Activated T-cell treated with anti-CD3 and anti-CD28 coated beads for 48 hours (primary cell): ENCODE results near the gene FBLN5.
"Not testable (repeated sequence)": the region's sequence is repeated elsewhere in the genome, so short reads cannot be mapped to it uniquely, and the experiment has no call there.

Experiments used
- DNase-seq: peaks from one replicate; pipeline ENCODE4 v3.0.0-alpha.2; 2020; ENCODE audit warnings: low read depth

Gene FBLN5

GRCh38 chr14:91906374-91906773, 41.1 kb downstream of the FBLN5 start:
- no peak for DNase-seq

GRCh38 chr14:91904956-91905645, 42.4 kb downstream of the FBLN5 start:
- no peak for DNase-seq

DNA sequence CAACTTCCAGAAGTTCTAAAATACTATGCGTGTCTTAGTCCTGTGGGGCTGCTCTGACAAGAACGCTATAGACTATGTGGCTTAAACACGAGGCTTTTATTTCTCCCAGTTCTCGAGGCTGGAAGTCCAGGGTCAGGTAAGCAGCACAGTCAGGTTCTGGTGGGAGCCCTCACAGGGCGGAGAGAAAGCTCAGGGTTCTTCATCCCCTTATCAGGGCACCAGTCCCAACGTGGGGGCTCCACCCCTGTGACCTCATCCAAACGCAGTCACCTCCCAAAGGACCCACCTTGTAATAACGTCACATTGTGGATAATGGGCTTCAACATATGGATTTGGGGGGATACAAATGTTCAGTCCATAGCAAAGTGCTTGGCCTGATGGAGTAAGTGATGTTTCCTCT, 43.0 kb downstream of the FBLN5 start:
- no peak for DNase-seq

DNA sequence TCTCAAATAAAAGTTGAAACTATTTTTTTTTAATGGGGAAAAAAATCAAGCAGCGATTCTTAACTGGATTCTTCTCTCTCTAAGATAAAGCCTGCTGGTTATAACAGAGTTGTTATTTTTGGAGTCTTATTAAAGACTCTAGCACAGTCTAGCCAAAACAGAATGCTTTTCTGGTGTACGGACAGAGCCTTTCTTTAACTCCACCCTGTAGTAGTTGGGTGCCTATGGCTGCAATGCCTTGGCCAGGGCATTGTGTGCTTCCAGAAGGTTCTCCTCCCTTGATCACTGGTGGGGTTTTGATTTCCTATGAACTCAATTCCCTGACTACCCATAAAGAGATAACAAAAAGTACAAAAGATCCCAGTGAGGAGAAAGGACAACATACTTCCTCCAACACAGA, 44.4 kb downstream of the FBLN5 start:
- DNase-seq, result no peak

DNA sequence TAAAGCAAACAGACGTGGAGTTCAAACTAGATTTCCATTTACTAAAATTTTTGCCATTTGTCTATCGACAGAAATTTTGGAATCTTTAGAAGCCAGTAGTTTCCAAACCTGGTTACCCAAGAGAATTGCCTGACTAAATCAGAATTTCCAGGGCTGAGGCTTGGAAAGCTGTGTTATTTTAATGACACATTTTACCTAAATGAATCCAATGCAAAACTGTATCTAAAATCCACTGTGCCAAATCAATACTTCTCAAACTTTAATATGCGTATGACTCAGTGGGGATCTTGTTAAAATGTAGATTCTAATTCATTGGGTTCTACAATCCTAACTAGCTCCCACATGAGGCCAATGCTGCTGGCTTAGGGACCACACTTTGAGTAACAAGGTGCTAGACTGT, 45.2 kb downstream of the FBLN5 start:
- DNase-seq, result no peak

- no peak for DNase-seq
Observed at GRCh38 chr14:91901449-91902226, 45.9 kb downstream of the FBLN5 start.

DNA sequence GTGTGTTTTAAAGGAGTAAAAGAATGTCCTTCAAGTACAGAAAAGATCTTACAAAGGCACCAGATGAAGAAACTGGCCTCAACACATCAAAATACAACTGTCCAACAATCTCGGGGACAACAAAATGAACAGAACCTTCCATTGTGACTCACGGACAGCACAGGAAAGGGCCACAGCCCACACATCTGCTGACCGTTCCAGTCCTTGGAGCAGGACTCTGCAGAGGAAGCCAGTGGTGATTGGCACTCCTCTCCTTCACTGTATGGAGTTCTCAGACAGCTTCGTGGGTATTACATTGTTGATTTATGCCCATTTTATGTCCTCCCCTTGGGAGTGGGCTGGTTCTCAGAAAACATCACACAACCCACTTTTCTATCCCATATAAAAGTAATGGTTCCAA, 47.7 kb downstream of the FBLN5 start:
- DNase-seq, result no peak

- no peak for DNase-seq
Observed at GRCh38 chr14:91899213-91899612, 48.3 kb downstream of the FBLN5 start.

DNA sequence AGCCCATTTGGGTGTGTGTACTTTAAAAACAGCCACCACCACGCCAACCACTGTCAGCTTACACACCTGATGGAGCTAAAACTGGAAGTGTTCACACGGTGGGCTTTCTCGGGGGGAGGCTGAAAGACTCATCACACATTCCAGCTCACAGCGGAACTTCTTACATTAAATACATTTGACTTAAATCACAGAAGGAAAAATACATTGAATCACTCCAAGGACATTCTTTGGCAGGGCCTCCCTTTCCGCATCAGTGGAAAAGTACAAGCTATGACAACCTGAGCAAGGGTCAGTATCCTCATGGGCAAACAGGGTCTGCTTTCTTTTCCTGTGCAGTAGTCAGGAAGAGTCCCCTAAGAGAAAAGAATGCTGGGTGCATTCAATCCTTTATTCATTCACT, 49.1 kb downstream of the FBLN5 start:
- no peak for DNase-seq

GRCh38 chr14:91897716-91898115, 49.8 kb downstream of the FBLN5 start:
- not testable (repeated sequence) for DNase-seq

DNA sequence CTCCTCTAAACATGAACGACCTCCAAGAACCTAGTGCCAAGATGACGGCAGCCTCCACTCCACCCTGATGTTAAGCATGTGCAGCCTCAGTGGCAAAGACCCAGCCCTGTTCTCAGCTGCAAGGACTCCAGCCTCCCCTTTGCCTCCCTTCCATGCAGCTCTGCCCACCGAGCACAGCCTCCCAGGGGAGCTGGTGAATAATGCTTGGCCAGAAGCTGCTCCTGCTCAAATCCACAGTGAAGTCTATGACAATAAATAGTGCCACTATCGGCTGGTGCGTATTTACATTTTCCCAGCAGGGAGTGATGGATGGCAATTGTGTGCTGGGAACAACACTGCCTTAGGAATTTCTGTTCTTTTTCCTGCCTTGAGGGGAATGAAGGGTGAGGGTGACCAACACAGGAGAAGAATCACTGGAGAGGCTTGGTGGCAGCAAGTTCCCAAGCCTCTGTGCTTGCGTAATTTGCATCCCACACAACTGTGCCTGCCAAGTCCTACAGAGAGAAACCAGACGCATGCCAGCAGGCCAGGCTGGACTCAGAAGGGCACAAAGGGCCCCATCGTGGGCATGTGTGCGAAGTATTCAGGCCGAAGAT, 50.3 kb downstream of the FBLN5 start:
- no peak for DNase-seq

DNA sequence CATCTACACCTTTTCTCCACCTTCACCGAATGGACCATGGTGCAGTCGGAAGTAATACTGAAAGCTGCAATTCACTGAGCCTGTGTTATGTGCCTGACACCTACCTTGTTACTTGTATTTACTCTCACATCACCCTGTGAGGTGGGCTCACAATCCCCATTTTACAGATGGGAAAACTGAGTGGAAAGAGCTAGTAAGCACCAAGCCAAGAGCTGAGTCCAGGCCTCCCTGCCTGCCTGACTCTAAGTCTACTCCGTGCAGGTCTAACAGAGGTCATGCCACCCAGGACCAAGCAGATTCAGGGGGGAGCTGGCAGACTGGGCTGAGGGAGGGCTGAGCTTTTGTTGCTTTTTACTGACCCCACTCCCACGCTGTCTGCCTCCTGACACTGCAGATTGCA, 51.1 kb downstream of the FBLN5 start:
- DNase-seq, result no peak

DNA sequence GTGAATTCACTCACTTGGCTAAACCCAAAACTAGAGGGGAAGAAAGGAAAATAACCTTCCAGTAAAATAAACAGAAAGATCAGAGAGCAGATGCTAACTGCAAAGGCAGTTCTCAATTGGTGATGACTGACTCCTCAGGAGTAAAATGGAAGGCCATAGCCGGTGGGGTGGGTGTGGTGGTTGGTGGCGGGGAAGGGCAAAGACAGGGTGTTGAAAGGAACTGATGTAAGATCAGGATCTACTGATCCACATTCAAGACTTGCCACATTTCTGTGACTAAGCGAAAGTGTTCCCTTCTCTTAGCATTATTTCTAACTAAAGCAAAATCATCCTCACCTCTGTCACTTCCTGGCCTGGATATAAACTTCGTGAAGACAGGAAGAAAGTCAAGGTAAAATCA, 53.8 kb downstream of the FBLN5 start:
- peak; percentile 35 for DNase-seq

GRCh38 chr14:91893007-91893406, 54.5 kb downstream of the FBLN5 start:
- DNase-seq, result no peak

DNA sequence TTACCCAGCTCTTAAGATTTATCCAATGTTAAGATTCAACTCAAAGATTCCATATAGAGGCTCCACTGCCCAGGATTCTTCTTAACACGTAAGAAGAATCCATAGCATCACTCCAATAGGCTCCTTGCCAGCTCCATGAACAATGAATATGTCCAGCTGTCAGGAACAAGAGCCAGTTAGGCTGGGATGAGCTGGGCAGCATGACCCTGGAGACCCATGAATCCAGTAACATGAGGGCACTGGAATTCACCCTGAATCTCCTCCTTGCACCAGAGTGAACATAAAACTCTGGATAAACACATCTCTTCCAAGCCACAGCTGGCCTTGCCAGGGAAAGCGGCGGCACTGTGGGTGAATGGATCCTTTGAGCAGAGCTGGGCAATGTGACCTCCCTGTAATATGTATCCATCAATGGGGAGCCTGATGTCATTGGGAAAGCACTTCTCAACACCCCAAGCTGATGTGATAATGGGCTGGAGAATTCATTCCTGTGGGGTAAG, 55.7 kb downstream of the FBLN5 start:
- DNase-seq, result no peak

GRCh38 chr14:91891101-91891500, 56.4 kb downstream of the FBLN5 start:
- no peak for DNase-seq

DNA sequence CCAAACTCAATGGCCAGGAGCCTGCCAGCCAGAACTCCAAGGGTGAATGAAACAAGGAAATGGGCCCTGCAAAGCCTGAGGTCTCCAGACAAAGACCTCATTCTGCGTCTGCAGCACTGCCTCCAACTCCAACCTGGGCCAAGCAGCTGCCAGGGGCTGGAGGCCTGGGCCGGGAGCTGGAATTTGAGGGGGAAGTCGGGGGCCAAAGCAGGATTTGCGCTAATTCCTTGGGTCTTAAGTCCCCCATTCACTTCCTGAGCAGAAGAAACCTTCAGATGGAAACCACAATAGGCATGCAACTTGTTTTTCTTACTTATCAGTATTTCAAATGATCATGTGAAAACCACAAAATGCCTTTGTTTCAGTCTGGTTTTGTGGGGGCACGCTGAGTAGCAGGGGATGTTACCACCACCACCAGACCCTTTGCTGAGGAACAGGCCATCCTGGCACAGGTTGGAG, 57.2 kb downstream of the FBLN5 start:
- DNase-seq, result no peak

GRCh38 chr14:91889477-91890211, 57.9 kb downstream of the FBLN5 start:
- DNase-seq, result no peak

- DNase-seq, result no peak
Observed at GRCh38 chr14:91888641-91889476, 58.6 kb downstream of the FBLN5 start.

GRCh38 chr14:91886961-91887360, 60.5 kb downstream of the FBLN5 start:
- no peak for DNase-seq

- DNase-seq, result no peak
Observed at GRCh38 chr14:91885839-91886238, 61.7 kb downstream of the FBLN5 start.
